GM18519 (cell line): Measurements from ENCODE around the gene INTS14.

ENCODE experiments used
- ATAC-seq: cut with Tn5 transposase; IDR thresholded peaks from one replicate; pipeline ENCODE4 v1.9.1; 2021; ENCODE audit warnings: mild to moderate bottlenecking, moderate library complexity; ENCODE audit not compliant: unreplicated experiment, low FRiP score

The INTS14 gene

DNA sequence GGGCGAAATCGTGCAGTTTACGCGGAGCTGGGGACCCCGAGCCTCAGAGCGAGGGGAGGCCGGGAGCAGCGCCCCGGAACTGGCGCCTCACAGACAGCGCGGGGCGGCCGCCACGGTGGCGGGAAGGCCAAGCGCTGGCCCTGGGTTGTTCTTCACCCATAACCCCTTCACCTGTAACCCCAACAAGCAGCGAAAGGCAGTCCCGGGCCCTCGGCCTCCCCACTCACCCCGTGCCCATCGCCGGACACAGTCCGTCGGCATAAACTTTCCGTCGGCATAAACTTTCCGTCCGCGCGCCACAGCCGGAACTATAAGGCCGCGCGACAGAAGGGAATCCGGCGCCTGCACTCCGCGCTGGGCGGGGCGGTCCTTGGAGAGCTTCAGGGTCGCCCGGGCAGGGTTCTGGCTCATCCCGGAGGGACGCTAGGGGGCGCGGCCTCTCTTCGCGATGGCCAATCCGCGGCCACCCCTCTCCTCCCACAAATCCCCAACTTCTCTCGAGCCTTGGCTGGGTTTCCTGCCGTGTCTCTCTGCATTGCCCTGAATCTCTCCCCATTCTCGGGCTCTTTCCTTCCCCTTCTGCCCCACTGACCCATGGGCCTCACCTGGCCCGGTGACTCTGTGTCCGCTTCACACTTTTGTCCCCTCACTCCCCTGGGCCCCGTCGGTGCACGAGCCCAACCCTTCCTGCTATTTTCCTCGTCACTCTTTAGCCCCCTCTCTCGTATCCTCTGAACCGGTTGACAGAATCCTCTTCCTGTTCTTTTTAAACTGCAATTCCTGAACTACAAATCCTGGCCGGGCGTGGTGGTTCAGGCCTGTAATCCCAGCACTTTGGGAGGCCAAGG is at the start of gene INTS14:
TSS of gene INTS14 (minus strand) at position 261 of the 848 bp plus-strand sequence. CDS start 3,751 bp downstream, outside the sequence.
- ATAC-seq, result peak; percentile 81

DNA sequence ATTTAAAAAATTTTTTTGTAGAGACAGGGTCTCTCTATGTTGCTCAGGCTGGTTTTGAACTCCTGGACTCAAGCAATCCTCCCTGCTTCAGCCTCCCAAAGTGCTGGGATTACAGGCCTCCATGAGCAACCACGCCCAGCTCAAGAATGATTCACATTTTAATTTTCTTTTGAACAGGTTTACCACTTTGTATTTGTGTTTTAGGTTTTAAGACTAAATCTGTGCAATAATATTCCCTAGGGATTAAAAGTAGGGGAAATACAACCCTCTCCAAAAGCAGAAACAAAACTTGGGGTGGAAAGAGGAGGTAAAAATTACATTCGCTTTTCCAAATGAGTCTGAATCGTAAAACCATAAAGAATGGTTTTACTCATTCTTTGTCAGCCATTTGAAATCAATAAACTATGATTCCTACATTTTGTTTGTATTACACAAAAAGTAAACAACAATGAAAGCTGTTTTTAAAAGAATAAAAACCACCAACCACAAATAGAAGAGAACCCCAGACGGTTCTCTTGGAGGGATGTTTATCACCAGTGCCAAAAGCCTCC is 48.6 kb upstream of the INTS14 start:
- ATAC-seq, result no peak

DNA sequence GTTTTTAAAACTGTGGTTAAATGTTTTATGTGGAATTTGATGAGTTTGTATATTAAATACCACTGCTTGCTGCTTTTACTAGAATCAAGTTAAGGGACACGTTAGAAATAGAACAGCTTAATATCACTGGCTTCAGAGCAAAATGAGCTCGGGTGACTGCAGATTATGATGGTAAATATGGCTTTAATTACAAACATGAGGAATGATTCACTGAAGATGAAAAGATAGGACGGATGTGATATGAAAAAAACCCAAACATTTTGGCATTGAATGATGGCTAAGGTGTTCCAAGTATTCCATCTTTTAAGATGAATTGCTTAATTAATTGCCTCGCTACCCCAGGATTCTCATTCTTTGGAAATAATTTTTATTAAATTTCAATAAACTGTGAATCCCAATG is 44.5 kb upstream of the INTS14 start:
- no peak for ATAC-seq

DNA sequence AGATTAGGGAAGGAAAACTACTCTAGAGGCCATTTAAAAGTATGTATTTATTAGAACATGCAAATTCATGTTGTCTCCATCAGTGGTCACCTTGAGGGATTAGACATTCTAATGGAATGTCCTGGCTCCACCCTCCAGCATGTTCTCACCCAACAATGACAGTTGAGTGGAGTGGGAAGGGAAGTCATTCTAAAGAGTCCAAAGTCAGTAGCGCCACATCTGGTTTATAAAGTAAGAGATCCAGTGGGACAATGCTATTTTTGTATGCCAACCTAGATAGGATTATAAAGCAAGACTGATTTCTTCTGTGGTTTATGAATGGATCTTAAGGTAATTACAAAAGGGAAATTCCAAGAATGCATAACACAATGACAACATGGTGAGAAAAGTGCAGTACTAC is 44.1 kb upstream of the INTS14 start:
- no peak for ATAC-seq

DNA sequence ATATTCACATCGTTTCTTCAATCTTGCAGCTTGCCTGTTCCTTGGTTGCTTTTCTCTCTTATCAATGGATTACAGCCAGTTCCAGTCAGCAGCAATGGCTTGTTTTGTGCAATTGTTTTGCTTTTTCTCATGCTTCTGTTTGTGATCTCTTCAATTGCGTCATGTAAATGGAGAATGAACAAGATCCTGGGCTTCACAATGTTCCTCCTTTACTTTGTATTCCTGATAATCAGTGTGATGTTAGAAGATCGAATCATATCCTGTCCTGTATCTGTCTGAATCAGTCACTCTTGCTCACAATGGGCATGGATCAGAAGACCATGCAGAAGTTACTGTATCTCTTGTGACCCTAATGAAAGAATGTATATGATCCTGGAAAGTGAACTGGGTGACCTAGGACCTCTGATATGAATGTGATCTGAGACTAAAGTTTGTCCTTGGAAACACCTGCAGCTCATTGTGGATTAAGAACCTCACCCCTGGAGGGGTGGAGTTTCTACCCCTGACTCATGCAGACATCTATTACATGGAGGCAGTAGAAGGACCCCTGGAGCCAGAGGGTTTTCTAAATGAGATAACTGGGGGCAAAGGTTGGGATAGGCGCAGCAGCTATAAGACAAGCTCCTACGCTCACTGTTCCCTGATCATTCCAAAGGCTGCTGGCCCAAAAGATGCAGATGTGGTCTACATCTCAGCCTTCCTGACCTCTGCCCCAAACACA is 43.0 kb upstream of the INTS14 start:
- no peak for ATAC-seq

DNA sequence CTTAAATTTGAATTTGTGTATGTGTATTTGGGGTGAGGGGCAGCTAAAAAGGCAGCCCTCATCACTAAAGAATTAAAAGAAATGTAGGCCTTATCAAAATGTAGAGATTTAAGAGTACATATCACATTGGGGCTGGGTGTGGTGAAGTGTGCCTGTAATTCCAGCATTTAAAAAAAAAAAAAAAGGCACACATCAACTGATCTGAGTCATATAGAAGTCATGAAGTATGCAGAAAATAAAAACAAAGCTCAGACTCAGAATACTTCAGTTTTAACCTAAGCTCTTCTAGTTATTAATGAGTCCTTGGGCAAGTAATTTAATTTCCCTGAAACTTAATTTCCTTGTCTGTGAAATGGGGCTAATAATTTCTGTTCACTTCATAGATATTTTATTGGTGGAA is 42.4 kb upstream of the INTS14 start:
- no peak for ATAC-seq

DNA sequence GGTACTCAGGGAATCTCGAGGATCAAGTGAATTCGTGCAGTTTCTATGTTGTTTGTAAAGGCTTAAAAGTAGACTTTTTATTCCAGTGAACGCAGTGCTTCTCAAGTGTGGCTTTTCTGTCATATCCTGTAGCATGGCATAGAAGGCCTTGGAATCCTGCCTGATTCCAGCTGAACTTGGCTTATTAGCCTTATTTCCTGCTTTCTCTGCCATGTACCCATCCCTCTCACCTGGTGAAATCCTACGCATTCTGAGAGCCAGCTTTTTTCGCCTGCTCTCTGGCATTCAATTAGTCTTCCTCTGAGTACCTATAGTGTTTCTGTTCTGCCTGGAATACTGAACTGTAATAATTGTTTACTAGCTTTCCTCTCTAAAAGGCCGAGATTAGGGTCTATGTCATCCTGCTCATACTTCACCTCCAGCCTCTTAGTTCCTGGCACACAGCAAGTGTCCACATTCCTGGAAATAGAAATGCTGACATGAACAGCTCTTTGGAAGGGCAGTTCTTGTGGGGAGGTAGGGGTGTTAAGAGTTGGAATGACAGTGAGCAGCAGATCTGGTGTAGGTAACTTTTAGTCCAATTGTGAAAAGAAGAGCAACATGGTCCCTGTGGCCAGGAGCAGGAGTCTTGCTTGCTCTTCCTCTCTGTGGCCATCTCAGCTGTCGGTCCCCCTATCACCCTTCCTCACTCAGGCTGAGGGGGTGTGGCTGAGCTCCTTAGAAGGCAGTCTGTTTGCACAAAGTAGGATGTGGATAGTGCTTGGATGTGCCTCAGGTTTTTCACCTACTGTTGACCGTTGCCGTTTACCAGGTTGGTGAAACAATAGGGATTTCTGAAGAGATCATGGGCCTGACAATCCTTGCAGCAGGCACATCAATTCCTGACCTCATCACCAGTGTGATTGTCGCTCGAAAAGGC is 41.2 kb upstream of the INTS14 start:
- no peak for ATAC-seq

DNA sequence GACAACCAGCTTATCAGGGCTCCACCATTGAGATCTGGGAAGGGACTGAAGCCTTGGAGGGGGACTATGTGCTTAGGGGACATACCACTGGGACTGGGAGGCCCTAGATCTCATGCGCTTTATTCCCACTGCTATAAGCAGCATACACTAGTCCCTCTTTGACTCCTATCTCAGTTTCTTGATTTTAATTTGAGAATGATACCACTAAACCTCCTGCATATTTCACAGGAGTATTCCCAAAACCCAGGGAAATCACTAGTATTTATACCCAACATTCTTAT is 40.1 kb upstream of the INTS14 start:
- ATAC-seq, result no peak

DNA sequence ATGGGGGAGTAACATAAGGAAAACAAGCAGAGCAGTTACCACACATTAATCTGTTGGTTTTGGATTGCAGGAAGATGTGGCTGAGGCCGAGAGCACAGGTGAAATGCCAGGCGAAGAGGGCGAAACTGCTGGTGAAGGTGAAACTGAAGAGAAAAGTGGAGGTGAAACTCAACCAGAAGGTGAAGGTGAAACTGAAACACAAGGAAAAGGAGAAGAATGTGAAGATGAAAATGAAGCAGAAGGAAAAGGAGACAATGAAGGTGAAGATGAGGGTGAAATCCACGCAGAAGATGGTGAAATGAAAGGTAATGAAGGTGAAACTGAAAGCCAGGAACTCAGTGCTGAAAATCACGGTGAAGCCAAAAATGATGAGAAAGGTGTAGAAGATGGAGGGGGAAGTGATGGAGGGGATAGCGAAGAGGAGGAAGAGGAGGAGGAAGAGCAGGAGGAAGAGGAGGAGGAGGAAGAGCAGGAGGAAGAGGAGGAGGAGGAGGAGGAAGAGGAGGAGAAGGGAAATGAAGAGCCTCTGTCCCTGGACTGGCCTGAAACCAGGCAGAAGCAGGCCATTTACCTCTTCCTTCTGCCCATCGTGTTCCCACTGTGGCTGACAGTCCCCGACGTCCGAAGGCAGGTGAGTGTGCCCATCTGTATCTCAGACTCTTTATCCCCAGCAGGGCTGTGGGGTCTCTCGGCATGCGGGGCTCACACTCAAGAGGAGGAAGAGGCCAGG is 39.5 kb upstream of the INTS14 start:
- ATAC-seq, result no peak

DNA sequence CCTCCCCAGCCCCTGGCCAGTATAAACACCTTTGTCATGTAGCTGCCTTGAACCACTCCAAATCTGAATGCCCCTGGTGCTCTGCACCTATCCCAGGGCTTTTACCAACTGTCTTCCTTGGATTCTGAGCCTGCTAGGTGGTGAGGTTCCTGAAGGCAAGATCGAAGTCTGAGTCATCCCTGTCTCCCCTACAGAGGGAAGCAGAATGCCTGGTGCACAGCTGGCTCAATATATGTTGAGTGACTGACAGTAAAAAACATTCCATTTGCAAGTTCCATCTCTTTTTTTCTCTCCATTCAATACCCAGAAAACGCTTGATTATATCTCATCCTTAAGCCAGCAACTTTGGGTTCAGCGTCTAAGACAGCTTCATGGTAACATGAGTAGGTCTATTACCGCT is 35.6 kb upstream of the INTS14 start:
- no peak for ATAC-seq

DNA sequence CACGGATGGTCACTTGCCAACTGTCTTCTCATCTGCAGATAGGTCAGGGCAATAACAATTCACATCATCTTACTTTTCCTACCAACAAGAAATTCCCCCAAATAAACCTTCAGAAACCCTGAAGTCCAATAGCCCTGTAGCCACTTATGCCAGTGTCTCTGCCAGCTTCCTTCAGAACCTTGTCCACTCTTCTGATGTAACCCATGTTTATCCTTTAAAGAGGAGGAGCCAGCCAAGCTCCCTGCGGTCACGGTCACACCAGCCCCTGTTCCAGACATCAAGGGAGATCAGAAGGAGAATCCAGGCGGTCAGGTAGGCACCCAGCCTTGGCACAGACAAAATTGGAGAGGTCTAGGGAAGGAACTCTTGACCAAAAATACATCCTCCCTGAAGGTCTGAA is 34.5 kb upstream of the INTS14 start:
- ATAC-seq, result no peak

DNA sequence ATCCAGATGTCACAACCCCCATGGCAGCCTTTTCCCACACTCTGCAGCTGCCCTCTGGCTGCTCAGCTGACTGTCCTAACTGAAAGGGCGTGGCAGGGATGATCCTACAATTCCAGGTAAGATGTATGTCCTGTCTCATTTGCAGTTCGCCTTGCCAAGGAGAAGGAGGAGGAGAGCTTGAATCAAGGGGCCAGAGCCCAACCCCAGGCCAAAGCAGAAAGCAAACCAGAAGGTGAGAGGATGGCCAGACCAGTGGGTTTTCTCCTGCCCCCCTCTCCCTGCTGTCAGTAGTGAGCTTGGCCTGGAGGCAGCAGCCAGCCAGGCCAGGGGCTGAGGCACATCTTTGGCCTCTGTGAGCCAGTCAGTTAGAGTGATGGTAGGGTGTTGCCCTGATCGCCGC is 33.4 kb upstream of the INTS14 start:
- ATAC-seq, result no peak

DNA sequence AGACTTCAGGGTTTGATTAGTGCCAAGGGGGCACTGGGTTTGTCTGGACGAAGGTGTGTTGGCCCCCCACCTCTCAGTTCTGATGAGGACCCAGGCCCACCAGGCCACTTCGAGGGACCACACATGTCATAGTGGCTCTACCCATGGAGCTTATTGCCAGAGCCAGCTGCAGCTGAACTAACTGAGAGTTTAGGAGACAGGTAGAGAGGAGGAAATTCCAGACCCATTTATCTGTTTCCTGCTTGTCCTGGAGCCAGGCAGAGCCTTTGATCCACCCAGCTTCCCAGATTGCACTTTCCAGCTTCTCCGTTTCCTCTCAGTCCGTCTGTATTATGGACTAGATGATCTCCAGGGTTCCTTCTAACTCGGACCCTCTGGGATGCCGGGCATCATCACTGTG is 31.7 kb upstream of the INTS14 start:
- ATAC-seq, result no peak

DNA sequence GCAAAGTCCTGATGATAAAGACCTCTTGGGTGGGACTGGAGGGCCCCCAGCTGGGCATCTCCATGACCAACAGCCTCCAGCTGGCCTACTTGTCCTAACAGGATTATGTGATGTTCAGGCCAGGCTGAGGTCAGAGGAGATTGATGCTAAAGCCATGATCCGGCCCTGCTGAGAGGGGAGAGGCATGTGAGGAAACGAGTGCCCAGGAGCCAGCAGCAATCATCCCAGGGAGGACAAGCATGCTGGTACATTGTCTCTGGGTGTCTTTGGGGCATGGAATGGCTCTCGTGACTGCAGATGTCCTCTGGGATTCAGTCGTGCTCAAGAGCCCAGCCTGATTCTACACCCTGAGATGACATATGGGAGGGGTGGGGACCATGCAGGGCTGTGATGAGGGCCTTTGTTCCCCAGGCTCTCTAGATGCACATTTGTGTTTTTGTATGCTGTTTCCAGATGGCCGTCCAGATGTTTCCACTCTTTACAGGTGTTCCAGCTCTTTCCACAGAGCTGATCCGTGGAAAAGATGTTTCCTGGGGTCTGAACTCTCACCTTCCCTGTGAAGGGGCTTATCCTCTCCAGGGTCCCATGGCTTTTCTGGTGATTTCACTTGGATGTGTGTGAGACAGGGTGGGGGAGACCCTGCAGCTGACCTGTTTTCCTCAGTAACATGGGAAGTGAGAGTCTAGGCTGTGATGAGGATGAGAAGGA is 31.0 kb upstream of the INTS14 start:
- no peak for ATAC-seq

DNA sequence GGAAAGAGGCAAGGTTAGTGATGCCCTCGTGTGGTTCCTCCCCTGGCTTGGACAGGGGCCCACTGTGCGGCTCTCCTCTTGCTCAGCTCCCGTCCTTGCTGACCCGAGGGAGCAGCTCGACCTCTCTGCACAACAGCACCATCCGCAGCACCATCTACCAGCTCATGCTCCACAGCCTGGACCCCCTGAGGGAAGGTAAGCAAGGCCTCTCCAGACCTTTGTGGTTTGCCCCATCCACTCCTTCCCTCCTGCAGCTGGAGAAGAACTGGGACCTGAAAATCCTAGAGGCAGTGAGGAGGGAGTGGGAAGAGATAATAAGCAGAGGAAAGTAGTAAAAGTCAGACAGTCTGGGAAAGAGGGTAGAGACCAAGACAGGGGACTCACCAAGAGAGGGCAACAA is 28.6 kb upstream of the INTS14 start:
- ATAC-seq, result no peak

DNA sequence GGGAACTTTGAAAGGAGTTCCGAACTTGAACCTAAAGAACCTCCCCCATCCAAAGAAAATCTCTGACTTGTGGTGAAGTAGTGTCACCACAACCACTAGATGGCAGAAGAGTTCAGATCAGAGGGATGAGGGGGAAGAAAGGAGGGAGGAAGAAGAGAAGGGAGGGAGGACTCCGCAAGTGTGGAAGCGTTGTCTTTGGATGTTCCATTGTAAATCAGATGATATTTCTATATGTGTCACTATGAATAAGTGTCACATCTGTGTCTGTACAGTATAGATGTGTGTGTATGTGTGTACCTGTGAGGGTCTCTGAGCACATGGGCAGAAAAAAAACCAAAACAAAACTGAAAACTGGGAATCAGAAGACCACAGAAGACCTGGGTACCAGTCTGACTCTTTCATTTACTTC is 27.8 kb upstream of the INTS14 start:
- no peak for ATAC-seq

DNA sequence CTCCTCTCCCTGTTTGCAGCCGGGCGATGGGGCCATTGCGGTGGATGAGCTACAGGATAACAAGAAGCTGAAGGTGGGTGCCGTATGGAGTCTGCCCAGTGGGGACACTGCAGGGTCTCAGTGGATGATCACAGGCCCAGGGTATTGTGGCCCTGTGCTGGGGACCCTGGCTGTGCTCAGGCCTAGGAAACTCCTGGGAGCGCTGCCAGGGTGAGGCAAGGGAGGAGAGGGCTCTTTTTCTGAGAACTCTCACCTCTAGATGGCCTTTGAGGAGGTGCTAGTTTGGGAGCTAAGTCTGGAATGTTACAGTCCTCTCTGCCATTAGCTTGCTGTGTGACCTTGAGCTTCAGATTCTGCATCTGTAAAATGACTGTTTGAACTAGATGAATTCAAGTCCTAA is 27.2 kb upstream of the INTS14 start:
- no peak for ATAC-seq

DNA sequence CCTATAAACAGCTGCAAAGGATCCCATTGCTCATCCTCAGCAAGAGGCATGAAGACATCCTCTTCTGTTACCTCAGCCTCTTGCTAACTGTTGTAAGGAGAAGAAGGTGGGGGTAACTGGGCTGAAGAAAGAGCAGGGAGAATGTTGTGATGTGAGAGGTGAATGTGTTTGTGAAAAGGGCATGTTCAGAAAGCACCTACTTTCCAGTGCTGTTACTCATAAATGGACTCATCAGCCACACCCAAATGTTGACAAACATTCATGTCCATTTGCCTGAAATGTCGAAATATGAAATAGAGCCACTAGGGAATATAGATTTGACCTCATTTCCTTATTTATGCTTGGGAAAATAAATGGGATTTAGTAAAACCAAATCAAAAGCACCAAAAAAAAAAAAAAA is 23.4 kb upstream of the INTS14 start:
- no peak for ATAC-seq

DNA sequence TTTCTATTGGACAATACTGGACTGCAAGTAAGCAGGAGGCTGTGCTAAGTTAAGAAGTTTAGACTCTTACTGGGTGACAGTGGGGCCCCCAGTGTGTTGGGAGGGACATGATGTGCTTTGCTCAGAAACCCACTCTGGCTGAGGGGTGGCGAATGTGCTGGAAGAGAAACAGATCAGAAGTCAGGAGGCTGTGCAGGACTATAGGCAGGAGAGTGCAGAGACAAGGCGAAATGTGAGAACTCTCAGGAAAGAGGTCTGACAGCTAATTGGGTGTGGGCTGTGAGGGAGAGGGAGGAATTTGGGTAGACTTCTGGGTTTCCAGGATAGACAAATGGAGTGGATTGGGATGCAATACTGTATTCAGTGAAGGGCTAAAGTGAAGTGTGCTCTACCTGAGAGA is 22.8 kb upstream of the INTS14 start:
- ATAC-seq, result no peak
